Omental fat pad (tissue), 4 donors: ENCODE results near the gene CDK5RAP3. TPM values are rescaled to one million over a fixed set of nuclear protein-coding genes. Genes with fewer than 3 reads are reported as not detected.

Experiments
- ATAC-seq: fragments of 150-250 bp; one replicate; pipeline ENCODE4 v1.9.1; 2016; ENCODE audit warnings: mild to moderate bottlenecking, moderate library complexity; ENCODE audit not compliant: low FRiP score
- DNase-seq: peaks from one replicate; pipeline ENCODE4 v3.0.0-alpha.2; 2019; ENCODE audit warnings: low spot score
- CTCF ChIP-seq, 3 donors: fragments of 450-650 bp; IDR thresholded peaks; one replicate each; pipeline ENCODE4 v1.5.1; 2016 to 2017; ENCODE audit warnings: antibody characterized with exemption in 3 of 3, mild to moderate bottlenecking in 3 of 3, moderate library complexity in 2 of 3
- total RNA-seq, 4 donors: library from RNA; depleted of rRNA; stranded (reverse); fragments of >200 nt; gene quantifications; one replicate each; pipeline ENCODE4 v1.1.0, GENCODE V29; 2016

Gene CDK5RAP3
- total RNA-seq, 4 donors from 2014 or later: 72.4 to 156 (median 100) TPM

- DNase-seq (peak; percentile 62), ATAC-seq (peak; percentile 25)
- TF ChIP-seq CTCF (IDR thresholded peaks at IDR 0.05): peak in 2 of 3 donors; percentile 37 to 84
Observed at GRCh38 chr17:48026502-48027321, 55.8 kb downstream of the CDK5RAP3 start.

- DNase-seq: no peak
- no peak for ATAC-seq
- TF ChIP-seq CTCF (IDR thresholded peaks at IDR 0.05): no peak
Observed at GRCh38 chr17:48027322-48027981, 56.5 kb downstream of the CDK5RAP3 start.

- no peak for TF ChIP-seq CTCF (IDR thresholded peaks at IDR 0.05)
- no peak for ATAC-seq
- no peak for DNase-seq
Observed at GRCh38 chr17:48028736-48029135, 57.8 kb downstream of the CDK5RAP3 start.

- no peak for TF ChIP-seq CTCF (IDR thresholded peaks at IDR 0.05)
- no peak for DNase-seq
- ATAC-seq: no peak
Observed at GRCh38 chr17:48030531-48030930, 59.6 kb downstream of the CDK5RAP3 start.

Other genes starting within 250 kb of the CDK5RAP3 start
- 1 to 10 TPM in 3 of 4 donors, under 1 TPM in 1; 0.46 to 4.6 (median 2.0) TPM for gene TBX21, start 237.9 kb upstream of the CDK5RAP3 start, total RNA-seq
- 10 to 100 TPM in 1 of 4 donors, 1 to 10 TPM in 3; 2.6 to 13.9 (median 4.6) TPM for gene OSBPL7, start 149.3 kb upstream of the CDK5RAP3 start, total RNA-seq
- gene MRPL10, start 139.6 kb upstream of the CDK5RAP3 start, total RNA-seq: 10 to 100 TPM; 23.1 to 50.5 (median 36.8) TPM
- under 1 TPM in 1 of 4 donors, not detected in 3; 0.24 TPM for gene LRRC46, start 139.4 kb upstream of the CDK5RAP3 start, total RNA-seq
- 10 to 100 TPM; 43.6 to 72.6 (median 60.3) TPM for gene SCRN2, start 129.8 kb upstream of the CDK5RAP3 start, total RNA-seq
- 1 to 10 TPM in 3 of 4 donors, under 1 TPM in 1; 0.74 to 1.7 (median 1.2) TPM for gene SP6, start 120.0 kb upstream of the CDK5RAP3 start, total RNA-seq
- gene SP2, start 74.9 kb upstream of the CDK5RAP3 start, total RNA-seq: 1 to 10 TPM; 2.9 to 8.5 (median 6.9) TPM
- gene PNPO, start 29.5 kb upstream of the CDK5RAP3 start, total RNA-seq: 10 to 100 TPM; 20.1 to 39.7 (median 30.8) TPM
- gene PRR15L, start 13.2 kb upstream of the CDK5RAP3 start, total RNA-seq: 1 to 10 TPM in 2 of 4 donors, not detected in 2; 2.4 to 6.6 TPM
- gene COPZ2, start 66.7 kb downstream of the CDK5RAP3 start, total RNA-seq: 10 to 100 TPM; 43.8 to 61.8 (median 49.7) TPM
- gene NFE2L1, start 77.2 kb downstream of the CDK5RAP3 start, total RNA-seq: 100 to 1,000 TPM; 144 to 255 (median 168) TPM
- 10 to 100 TPM; 16.0 to 28.9 (median 24.1) TPM for gene CBX1, start 130.4 kb downstream of the CDK5RAP3 start, total RNA-seq
- 10 to 100 TPM; 10.1 to 19.1 (median 18.4) TPM for gene SNX11, start 136.7 kb downstream of the CDK5RAP3 start, total RNA-seq